ENCODE measurements around the gene SH2D3A.

SH2D3A gene

DNA sequence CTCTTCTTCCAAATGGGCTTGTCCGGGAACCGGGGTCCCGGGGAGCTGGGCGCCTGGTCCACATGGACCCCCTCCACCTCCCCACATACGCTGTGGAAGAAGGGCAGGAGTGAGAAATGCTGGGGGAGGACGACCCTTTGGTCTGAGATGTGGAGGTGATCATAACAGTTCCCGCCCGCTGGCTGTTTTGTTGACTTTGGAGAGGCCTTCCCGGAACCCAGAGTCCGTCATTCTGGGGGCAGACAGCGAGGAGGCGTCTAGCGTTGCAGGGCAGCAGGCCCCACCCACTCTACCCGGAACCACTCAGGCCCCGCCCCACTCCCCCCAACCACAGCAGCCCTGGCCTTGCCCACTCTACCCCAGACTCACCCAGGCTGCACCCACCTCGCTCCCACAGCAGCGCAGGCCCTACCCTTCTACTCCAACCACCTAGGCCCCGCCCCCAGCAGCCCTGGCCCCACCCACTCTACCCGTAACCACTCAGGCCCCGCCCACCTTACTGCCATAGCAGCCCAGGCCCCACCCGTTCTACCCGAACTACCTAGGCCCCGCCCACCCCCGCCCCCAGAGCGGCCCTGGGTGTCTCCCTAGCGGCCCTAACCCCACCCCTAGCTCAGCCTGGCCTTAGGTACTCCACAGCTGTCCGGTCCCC, 37.0 kb downstream of the SH2D3A start:
- no peak for TF ChIP-seq CTCF (IDR thresholded peaks at IDR 0.05; ENCODE audit: control insufficient read depth, insufficient read depth, low read depth, low read length, missing control alignments)
- DNase-seq (ENCODE audit: low read depth) = no peak
- H3K4me3 ChIP-seq (ENCODE audit: control insufficient read depth, low read depth, low read length) = no peak overlapping the region

GRCh38 chr19:6729573-6730152, 37.6 kb downstream of the SH2D3A start:
- no peak overlapping the region for H3K4me3 ChIP-seq (ENCODE audit: control insufficient read depth, low read depth, low read length)
- DNase-seq (ENCODE audit: low read depth) = no peak
- TF ChIP-seq CTCF (IDR thresholded peaks at IDR 0.05; ENCODE audit: control insufficient read depth, insufficient read depth, low read depth, low read length, missing control alignments) = no peak

GRCh38 chr19:6728346-6728745, 38.9 kb downstream of the SH2D3A start:
- TF ChIP-seq CTCF (IDR thresholded peaks at IDR 0.05; ENCODE audit: control insufficient read depth, insufficient read depth, low read depth, low read length, missing control alignments) = no peak
- no peak overlapping the region for H3K4me3 ChIP-seq (ENCODE audit: control insufficient read depth, low read depth, low read length)
- no peak for DNase-seq (ENCODE audit: low read depth)

- TF ChIP-seq CTCF (IDR thresholded peaks at IDR 0.05; ENCODE audit: control insufficient read depth, insufficient read depth, low read depth, low read length, missing control alignments) = no peak
- no peak overlapping the region for H3K4me3 ChIP-seq (ENCODE audit: control insufficient read depth, low read depth, low read length)
- no peak for DNase-seq (ENCODE audit: low read depth)
Measured at GRCh38 chr19:6725513-6726231, 41.6 kb downstream of the SH2D3A start.

GRCh38 chr19:6724631-6725492, 42.4 kb downstream of the SH2D3A start:
- DNase-seq (ENCODE audit: low read depth) = no peak
- no peak for TF ChIP-seq CTCF (IDR thresholded peaks at IDR 0.05; ENCODE audit: control insufficient read depth, insufficient read depth, low read depth, low read length, missing control alignments)
- H3K4me3 ChIP-seq (ENCODE audit: control insufficient read depth, low read depth, low read length) = no peak overlapping the region

DNA sequence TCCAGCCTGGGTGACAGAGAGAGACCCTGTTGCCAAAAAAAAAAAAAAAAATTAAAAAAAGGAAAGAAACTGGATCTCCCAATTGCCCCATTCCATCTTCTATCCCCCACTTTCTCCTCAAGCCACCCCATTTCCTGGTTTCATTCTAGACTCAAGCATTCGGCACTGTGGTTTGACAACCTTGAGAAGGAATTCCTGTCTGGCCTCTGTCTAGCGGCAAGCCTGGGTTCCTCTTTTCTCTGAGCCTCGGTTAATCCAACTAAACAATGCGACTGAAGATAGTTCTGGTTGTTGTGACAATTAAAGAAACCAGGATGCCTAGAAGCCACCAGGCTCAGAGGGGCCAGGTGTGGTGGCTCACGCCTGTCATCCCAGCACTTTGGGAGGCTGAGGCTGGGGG, 43.5 kb downstream of the SH2D3A start:
- TF ChIP-seq CTCF (IDR thresholded peaks at IDR 0.05; ENCODE audit: control insufficient read depth, insufficient read depth, low read depth, low read length, missing control alignments) = no peak
- DNase-seq (ENCODE audit: low read depth) = no peak
- H3K4me3 ChIP-seq (ENCODE audit: control insufficient read depth, low read depth, low read length) = no peak overlapping the region
